Stomach (tissue), 9 donors: ENCODE measurements around the gene ADGRG2. TPM values are rescaled to one million over a fixed set of nuclear protein-coding genes. Genes with fewer than 3 reads are reported as not detected.
"Not testable (repeated sequence)": the region's sequence is repeated elsewhere in the genome, so short reads cannot be mapped to it uniquely, and the experiment has no call there.

Experiments used
- DNase-seq, 2 donors: peaks; one replicate each; pipeline versions ENCODE4 v3.0.0 to v3.0.0-alpha.2; 2013 to 2019
- H3K27ac ChIP-seq, 5 donors: fragments of 200-600 bp in 4 of 5; sonication (generic) in 4 of 5; one replicate each; pipeline ENCODE4 v1.5.1; 2013 to 2019; ENCODE audit warnings: mild to moderate bottlenecking in 1 of 5, moderate library complexity in 1 of 5
- H3K27me3 ChIP-seq, 3 donors: fragments of 200-600 bp; sonication (generic); one replicate each; pipeline ENCODE4 v1.5.1; 2017 to 2019; ENCODE audit warnings: mixed run types in 1 of 3
- H3K36me3 ChIP-seq, 4 donors: fragments of 200-600 bp; sonication (generic); 1 replicate in 3 of 4; 2 replicates in 1 of 4; pipeline ENCODE4 v1.5.1; 2016 to 2019
- H3K4me1 ChIP-seq, 4 donors: fragments of 200-600 bp; sonication (generic); one replicate each; pipeline ENCODE4 v1.5.1; 2016 to 2019
- H3K4me3 ChIP-seq, 4 donors: fragments of 200-600 bp; sonication (generic) in 3 of 4; one replicate each; pipeline ENCODE4 v1.5.1; 2016 to 2019; ENCODE audit warnings: mild to moderate bottlenecking in 1 of 4
- H3K9me3 ChIP-seq, 4 donors: fragments of 200-600 bp; sonication (generic); one replicate each; pipeline ENCODE4 v1.5.1; 2016 to 2019
- EP300 ChIP-seq: sonication (generic); formaldehyde crosslinking; IDR thresholded peaks from one replicate; pipeline ENCODE4 v1.6.1; 2017; ENCODE audit warnings: antibody characterized with exemption
- POLR2A ChIP-seq, 4 donors: fragments of 450-650 bp; IDR thresholded peaks; one replicate each; pipeline ENCODE4 v1.6.1; 2016; ENCODE audit warnings: antibody characterized with exemption in 4 of 4, control low read depth in 2 of 4, mild to moderate bottlenecking in 1 of 4, moderate library complexity in 1 of 4
- POLR2AphosphoS5 ChIP-seq, 3 donors: sonication (generic); formaldehyde crosslinking; IDR thresholded peaks; one replicate each; pipeline ENCODE4 v1.6.1; 2016; ENCODE audit warnings: antibody characterized with exemption in 3 of 3
- WGBS, 5 donors: extraction: QIAGEN DNeasy Blood & Tissue Kit in 3 of 5; methylation state at CpG; one replicate each; pipeline versions ENCODE4 v1.1.5 to v1.1.7; 2013 to 2018; 5-methylcytosine and 5-hydroxymethylcytosine counted together
- intact Hi-C: fragments of 100-400 bp; cut with DNase I; formaldehyde crosslinking; loops from one replicate; pipeline ENCODE4 v1.15.1; 2023; ENCODE audit warnings: low total_unique reads
- polyA plus RNA-seq, 3 donors: library from polyadenylated mRNA; stranded (reverse); fragments of 200-250 nt; gene quantifications; one replicate each; pipeline ENCODE4 v1.2.3, GENCODE V29; 2013
- total RNA-seq, 5 donors: library from RNA; depleted of rRNA; stranded (reverse); fragments of >200 nt; gene quantifications; one replicate each; pipeline versions ENCODE4 v1.1.0 to v1.2.3, GENCODE V29; 2014 to 2016
- TF ChIP-seq, protein P1 (sequence below), 7 experiments: fragments of 450-650 bp in 4 of 7; fragments of 200-600 bp in 3 of 7; sonication (generic) in 3 of 7; IDR thresholded peaks; one replicate each; pipeline ENCODE4 v1.5.1; 2016 to 2019; ENCODE audit warnings: antibody characterized with exemption in 7 of 7, control low read depth in 2 of 7, mild to moderate bottlenecking in 1 of 7
- donor health status: healthy with polysubstance abuse.
- donor health status: Bipolar disorder and iron deficiency.
- donor health status: healthy.

Gene ADGRG2
- total and polyA plus RNA-seq, 8 donors, result 0.29 to 25.0 (median 1.4) TPM

DNA sequence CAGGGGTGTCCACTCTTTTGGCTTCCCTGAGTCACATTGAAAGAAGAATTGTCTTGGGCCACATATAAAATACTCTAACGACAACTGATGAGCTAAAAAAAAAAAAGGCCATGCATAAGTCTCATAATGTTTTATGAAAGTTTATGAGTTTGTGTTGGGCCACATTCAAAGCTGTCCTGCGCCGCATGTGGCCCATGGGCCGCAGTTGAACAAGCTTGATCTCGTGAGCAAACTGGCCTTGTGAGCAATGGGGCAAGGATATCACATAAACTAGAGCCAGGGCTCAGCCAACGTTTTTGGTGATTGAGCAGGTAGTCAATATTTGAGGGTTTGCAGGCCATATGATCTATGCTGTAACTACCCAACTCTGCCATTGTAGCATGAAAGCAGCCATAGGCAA is 93.7 kb downstream of the ADGRG2 start:
- 75 to 92% (median 89%) methylated on average over 6 of the region's 6 CpGs for WGBS, 5 donors
- intact Hi-C loops, result no loop called here

DNA sequence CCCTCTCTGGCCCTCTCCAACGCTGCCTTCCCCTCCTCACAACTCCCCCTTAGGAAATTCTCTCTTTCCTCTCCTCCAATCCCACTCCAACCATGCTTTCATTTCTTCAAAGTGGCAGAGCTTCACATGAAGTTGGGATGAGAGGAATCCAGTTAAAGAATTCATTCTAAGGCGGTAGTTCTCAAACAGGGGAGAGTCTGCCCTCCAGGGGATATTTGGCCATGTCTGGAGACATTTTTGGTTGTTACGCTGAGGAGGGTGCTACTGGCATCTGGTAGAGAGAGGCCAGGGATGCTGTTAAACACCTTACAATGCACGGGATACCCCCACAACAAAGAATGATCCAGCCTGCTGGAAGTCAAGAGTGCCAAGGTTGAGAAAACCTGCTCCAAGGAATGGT is 97.9 kb downstream of the ADGRG2 start:
- no peak for TF ChIP-seq POLR2AphosphoS5 (IDR thresholded peaks at IDR 0.05)
- no peak for TF ChIP-seq POLR2A (IDR thresholded peaks at IDR 0.05)
- no peak for TF ChIP-seq EP300
- TF ChIP-seq, protein P1, sequence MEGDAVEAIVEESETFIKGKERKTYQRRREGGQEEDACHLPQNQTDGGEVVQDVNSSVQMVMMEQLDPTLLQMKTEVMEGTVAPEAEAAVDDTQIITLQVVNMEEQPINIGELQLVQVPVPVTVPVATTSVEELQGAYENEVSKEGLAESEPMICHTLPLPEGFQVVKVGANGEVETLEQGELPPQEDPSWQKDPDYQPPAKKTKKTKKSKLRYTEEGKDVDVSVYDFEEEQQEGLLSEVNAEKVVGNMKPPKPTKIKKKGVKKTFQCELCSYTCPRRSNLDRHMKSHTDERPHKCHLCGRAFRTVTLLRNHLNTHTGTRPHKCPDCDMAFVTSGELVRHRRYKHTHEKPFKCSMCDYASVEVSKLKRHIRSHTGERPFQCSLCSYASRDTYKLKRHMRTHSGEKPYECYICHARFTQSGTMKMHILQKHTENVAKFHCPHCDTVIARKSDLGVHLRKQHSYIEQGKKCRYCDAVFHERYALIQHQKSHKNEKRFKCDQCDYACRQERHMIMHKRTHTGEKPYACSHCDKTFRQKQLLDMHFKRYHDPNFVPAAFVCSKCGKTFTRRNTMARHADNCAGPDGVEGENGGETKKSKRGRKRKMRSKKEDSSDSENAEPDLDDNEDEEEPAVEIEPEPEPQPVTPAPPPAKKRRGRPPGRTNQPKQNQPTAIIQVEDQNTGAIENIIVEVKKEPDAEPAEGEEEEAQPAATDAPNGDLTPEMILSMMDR (IDR thresholded peaks at IDR 0.05), result no peak
- no peaks in the 10 kb centered on the region for H3K4me1 ChIP-seq
- H3K27ac ChIP-seq, result no peak overlapping the region
- intact Hi-C loops, result no loop called here
- no peak for DNase-seq
- H3K27me3 ChIP-seq, result no peaks in the 10 kb centered on the region
- WGBS, 5 donors, result 69 to 98% (median 84%) methylated on average over 4 of the region's 4 CpGs
- H3K9me3 ChIP-seq, result no peaks in the 10 kb centered on the region
- H3K36me3 ChIP-seq, result no peaks in the 10 kb centered on the region
- H3K4me3 ChIP-seq, result no peak overlapping the region

More for the DNA sequence above, 93.7 kb downstream of the ADGRG2 start:
- Histone ChIP-seq H3K9me3 (no peaks in the 10 kb centered on the region), H3K36me3 (no peaks in the 10 kb centered on the region), H3K4me3 (no peak overlapping the region), H3K27ac (no peak overlapping the region), H3K27me3 (no peaks in the 10 kb centered on the region), H3K4me1 (no peaks in the 10 kb centered on the region)
- TF ChIP-seq, protein P1 (IDR thresholded peaks at IDR 0.05), result no peak
- TF ChIP-seq EP300, result no peak
- TF ChIP-seq POLR2AphosphoS5 (IDR thresholded peaks at IDR 0.05), result no peak
- TF ChIP-seq POLR2A (IDR thresholded peaks at IDR 0.05), result no peak
- no peak for DNase-seq

DNA sequence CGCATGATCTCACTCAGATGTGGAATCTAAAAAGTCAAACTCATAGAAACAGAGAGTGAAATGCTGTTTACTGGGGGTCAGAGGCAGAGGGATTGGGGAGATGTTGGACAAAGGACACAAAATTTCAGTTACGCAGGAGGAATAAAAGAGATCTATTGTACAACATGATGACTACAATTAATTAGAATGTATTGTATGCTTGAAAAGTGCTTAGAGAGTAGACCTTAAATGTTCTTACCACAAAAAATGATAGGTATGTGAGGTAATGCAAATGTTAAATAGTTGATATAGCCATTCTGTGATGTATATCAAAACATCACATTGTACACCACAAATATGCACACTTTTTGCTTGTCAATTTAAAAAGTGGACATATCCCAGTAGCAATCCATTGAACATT is 102.3 kb downstream of the ADGRG2 start:
- TF ChIP-seq POLR2A (IDR thresholded peaks at IDR 0.05), result no peak
- TF ChIP-seq, protein P1 (IDR thresholded peaks at IDR 0.05), result no peak
- H3K4me3 ChIP-seq, result no peak overlapping the region
- no peak for DNase-seq
- no peaks in the 10 kb centered on the region for H3K4me1 ChIP-seq
- no peaks in the 10 kb centered on the region for H3K36me3 ChIP-seq
- 92 to 100% (median 97%) methylated on average over 2 of the region's 2 CpGs for WGBS, 5 donors
- H3K27ac ChIP-seq, result no peak overlapping the region
- no peaks in the 10 kb centered on the region for H3K9me3 ChIP-seq
- no peaks in the 10 kb centered on the region for H3K27me3 ChIP-seq
- intact Hi-C loops, result no loop called here

DNA sequence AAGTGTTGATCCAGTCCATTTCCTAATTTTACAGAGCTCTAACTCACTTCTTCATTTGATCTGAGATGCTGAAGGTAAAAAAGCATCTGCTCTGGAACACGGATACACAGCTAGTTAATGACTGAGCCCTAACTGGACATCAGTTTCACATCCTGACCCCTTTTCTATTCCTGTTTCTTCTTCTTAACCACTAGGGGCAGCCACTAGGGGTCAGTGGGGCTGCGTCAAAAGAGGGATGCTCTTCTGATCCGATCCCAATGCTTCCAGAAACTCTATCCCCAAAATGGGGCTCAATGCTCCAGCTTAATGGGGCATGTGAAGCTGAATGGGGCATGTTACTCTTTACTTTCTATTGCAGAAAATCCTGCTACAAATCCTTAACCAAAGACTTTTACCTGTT is 105.0 kb downstream of the ADGRG2 start:
- no peak for TF ChIP-seq POLR2AphosphoS5 (IDR thresholded peaks at IDR 0.05)
- TF ChIP-seq, protein P1 (IDR thresholded peaks at IDR 0.05), result peak in 1 of 7 experiments; percentile 27
- H3K36me3 ChIP-seq, result no peaks in the 10 kb centered on the region
- H3K27ac ChIP-seq, result no peak overlapping the region
- DNase-seq, result peak in 1 of 2 donors; percentile 49
- no peak overlapping the region for H3K4me3 ChIP-seq
- H3K9me3 ChIP-seq, result no peaks in the 10 kb centered on the region
- WGBS, 5 donors, result 30 to 54% (median 42%) methylated on average over 2 to 3 of the region's 3 CpGs
- no peaks in the 10 kb centered on the region for H3K27me3 ChIP-seq
- intact Hi-C loops, result no loop called here
- no peaks in the 10 kb centered on the region for H3K4me1 ChIP-seq

DNA sequence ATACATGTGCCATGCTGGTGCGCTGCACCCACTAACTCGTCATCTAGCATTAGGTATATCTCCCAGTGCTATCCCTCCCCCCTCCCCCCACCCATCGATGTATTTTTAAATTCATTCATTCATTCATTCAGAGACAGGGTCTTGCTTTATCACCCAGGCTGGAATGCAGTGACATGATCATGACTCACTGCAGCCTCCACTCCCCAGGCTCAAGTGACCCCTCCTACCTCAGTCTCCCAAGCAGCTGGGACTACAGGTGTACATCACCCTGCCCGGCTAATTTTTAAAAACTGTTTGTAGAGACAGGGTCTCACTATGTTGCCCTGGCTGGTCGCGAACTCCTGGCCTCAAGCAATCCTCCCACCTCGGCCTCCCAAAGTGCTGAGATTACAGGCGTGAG is 105.7 kb downstream of the ADGRG2 start:
- WGBS, 5 donors, result 88 to 100% (median 94%) methylated on average over 1 to 8 of the region's 8 CpGs
- H3K4me3 ChIP-seq, H3K36me3 ChIP-seq, H3K27me3 ChIP-seq, H3K27ac ChIP-seq, intact Hi-C loops, H3K4me1 ChIP-seq, H3K9me3 ChIP-seq, DNase-seq: not testable (repeated sequence)
